Suprapubic skin (tissue), 4 donors: ENCODE measurements around the gene CHEK1.

ENCODE experiments used
- CTCF ChIP-seq, 2 donors: fragments of 200-600 bp in 1 of 2; fragments of 450-650 bp in 1 of 2; sonication (generic) in 1 of 2; IDR thresholded peaks; one replicate each; pipeline ENCODE4 v1.5.1; 2016 to 2019; ENCODE audit warnings: antibody characterized with exemption in 2 of 2, mild to moderate bottlenecking in 1 of 2, moderate library complexity in 1 of 2
- POLR2A ChIP-seq, 2 donors: fragments of 450-650 bp; IDR thresholded peaks; one replicate each; pipeline ENCODE4 v1.6.1; 2017; ENCODE audit warnings: antibody characterized with exemption in 2 of 2, mild to moderate bottlenecking in 2 of 2, moderate library complexity in 2 of 2
- POLR2AphosphoS5 ChIP-seq, 3 donors: sonication (generic); formaldehyde crosslinking; IDR thresholded peaks; one replicate each; pipeline ENCODE4 v1.6.1; 2017; ENCODE audit warnings: antibody characterized with exemption in 3 of 3

- TF ChIP-seq POLR2A (IDR thresholded peaks at IDR 0.05) (no peak), CTCF (IDR thresholded peaks at IDR 0.05) (no peak), POLR2AphosphoS5 (IDR thresholded peaks at IDR 0.05) (no peak)
These were observed 67.9 kb downstream of the CHEK1 start for GRCh38 chr11:125692887-125693286.
